Mucosa of rectum (tissue), 2 donors: ENCODE measurements around the gene FOXJ3.

Experiments used
- H3K27ac ChIP-seq, 2 donors: one replicate each; pipeline ENCODE4 v1.7.0; 2013; ENCODE audit warnings: inconsistent platforms in 2 of 2, low read depth in 2 of 2, low read length in 2 of 2
- H3K27me3 ChIP-seq, 2 donors: one replicate each; pipeline ENCODE4 v1.7.0; 2013; ENCODE audit warnings: low read length in 2 of 2; ENCODE audit not compliant: control insufficient read depth in 2 of 2, insufficient read depth in 2 of 2
- H3K36me3 ChIP-seq, 2 donors: one replicate each; pipeline ENCODE4 v1.7.0; 2013; ENCODE audit warnings: low read length in 2 of 2; ENCODE audit not compliant: control insufficient read depth in 2 of 2, insufficient read depth in 2 of 2
- H3K4me1 ChIP-seq, 2 donors: one replicate each; pipeline ENCODE4 v1.7.0; 2013; ENCODE audit warnings: low read length in 2 of 2, mild to moderate bottlenecking in 1 of 2; ENCODE audit not compliant: control insufficient read depth in 2 of 2, insufficient read depth in 2 of 2
- H3K4me3 ChIP-seq, 2 donors: one replicate each; pipeline ENCODE4 v1.7.0; 2013; ENCODE audit warnings: low read length in 2 of 2
- H3K9ac ChIP-seq, 2 donors: one replicate each; pipeline ENCODE4 v1.7.0; 2013; ENCODE audit warnings: low read length in 2 of 2, low read depth in 1 of 2, mild to moderate bottlenecking in 1 of 2
- H3K9me3 ChIP-seq, 2 donors: one replicate each; pipeline ENCODE4 v1.7.0; 2013; ENCODE audit warnings: low read length in 2 of 2; ENCODE audit not compliant: control insufficient read depth in 2 of 2
- donor health status: healthy.
- donor health status: Normal muscosa, but diverticular disease.

Gene FOXJ3

GRCh38 chr1:42335809-42336518 is 929 bp upstream of the FOXJ3 start:
- H3K4me3 ChIP-seq, result peak overlapping the region; percentile 91 to 99
- no peaks in the 10 kb centered on the region for H3K36me3 ChIP-seq
- peak overlapping the region; percentile 96 to 97 for H3K27ac ChIP-seq
- H3K9me3 ChIP-seq, result no peaks in the 10 kb centered on the region
- H3K27me3 ChIP-seq, result no peaks in the 10 kb centered on the region
- peak overlapping the region; percentile 94 to 96 for H3K9ac ChIP-seq
- H3K4me1 ChIP-seq, result peaks cover 24 to 37% of the 10 kb centered on the region in 2 donors

DNA sequence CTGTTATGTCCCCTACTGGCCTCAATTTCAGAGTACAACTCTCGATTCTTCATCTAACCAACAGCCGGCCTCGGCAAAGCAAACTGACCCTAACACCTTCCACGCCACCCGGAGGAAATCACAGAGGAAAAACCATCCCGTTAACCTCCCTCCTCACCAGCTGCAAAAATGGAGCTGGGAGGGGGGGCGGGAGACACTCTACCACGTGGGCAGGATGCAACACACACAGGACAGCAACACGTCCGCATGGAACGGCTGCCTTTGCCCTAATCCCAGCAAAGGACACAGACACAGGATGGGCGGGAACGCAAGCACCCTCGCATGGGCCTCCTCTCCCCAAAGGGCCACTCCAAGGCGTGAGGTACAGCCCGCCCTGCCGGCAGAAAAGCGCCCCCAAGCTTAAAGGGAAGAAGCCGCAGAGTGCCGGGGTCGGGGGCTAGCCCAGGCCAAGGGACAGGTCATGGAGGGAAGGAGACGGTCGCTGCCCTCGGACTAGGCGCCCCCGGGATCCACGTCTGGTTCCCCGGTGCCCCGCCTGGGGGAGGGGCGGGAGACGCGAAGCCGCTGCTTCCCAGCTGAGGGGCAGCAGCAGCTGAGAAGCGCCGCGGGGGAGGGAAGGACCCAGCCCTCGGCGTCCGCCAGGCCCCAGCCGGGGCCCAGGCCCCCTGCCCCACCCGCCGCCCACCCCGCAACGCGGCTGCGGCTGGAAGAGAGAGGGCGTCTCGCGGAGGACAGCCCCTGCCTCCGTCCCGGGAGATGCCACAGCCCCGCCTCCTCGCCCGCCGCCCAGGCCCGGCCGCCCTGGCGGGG is 590 bp downstream of the FOXJ3 start:
- Histone ChIP-seq H3K4me1 (peaks cover 18 to 24% of the 10 kb centered on the region in 2 donors), H3K9me3 (no peaks in the 10 kb centered on the region), H3K27me3 (no peaks in the 10 kb centered on the region), H3K27ac (peak overlapping the region; percentile 96 to 97), H3K9ac (peak overlapping the region; percentile 70 to 94), H3K36me3 (no peaks in the 10 kb centered on the region), H3K4me3 (peak overlapping the region; percentile 88 to 99)

DNA sequence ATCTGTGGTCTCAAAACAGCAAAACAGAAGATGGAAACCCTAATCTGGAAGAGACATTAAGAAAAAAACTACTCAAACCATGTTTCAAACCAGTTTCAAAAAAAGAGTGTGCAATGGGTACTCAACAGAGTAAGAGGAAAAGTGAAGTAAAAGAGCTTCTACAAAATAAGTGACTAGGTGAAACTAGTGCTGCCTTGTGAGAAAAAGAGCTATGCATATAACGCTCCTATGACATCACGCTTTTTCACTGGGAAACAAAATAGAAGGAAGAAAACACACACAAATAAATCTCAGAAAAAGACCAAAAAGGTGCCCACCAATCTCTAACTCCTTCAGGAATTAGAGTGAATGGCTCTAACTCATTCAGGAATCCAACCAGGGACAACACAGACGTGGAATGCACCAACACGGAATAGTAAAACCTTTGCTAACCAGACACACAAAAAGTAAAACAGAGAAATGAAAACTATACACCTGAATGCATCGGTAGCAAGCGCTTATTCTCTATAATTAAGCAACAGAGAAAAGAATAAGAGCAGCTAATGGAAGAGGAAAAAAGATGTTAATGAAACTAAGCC is 1.3 kb downstream of the FOXJ3 start:
- H3K27me3 ChIP-seq, result no peaks in the 10 kb centered on the region
- H3K4me3 ChIP-seq, result peak overlapping the region; percentile 88 to 99
- no peaks in the 10 kb centered on the region for H3K9me3 ChIP-seq
- H3K27ac ChIP-seq, result peak overlapping the region in 1 of 2 donors; percentile 97
- H3K4me1 ChIP-seq, result peaks cover 17 to 18% of the 10 kb centered on the region in 2 donors
- H3K9ac ChIP-seq, result peak overlapping the region; percentile 9 to 94
- no peaks in the 10 kb centered on the region for H3K36me3 ChIP-seq

GRCh38 chr1:42332877-42333276 is 2.2 kb downstream of the FOXJ3 start:
- Histone ChIP-seq H3K9me3 (no peaks in the 10 kb centered on the region), H3K9ac (no peak overlapping the region), H3K4me1 (peaks cover 13 to 18% of the 10 kb centered on the region in 2 donors), H3K36me3 (no peaks in the 10 kb centered on the region), H3K27me3 (no peaks in the 10 kb centered on the region), H3K27ac (no peak overlapping the region), H3K4me3 (no peak overlapping the region)

- Histone ChIP-seq H3K9me3 (no peaks in the 10 kb centered on the region), H3K4me3 (no peak overlapping the region), H3K27me3 (no peaks in the 10 kb centered on the region), H3K9ac (no peak overlapping the region), H3K36me3 (no peaks in the 10 kb centered on the region), H3K4me1 (peaks cover 9 to 13% of the 10 kb centered on the region in 2 donors), H3K27ac (no peak overlapping the region)
Measured at GRCh38 chr1:42330215-42330614, 4.8 kb downstream of the FOXJ3 start.

- Histone ChIP-seq H3K4me1 (peaks cover 9% of the 10 kb centered on the region in 2 donors), H3K9ac (no peak overlapping the region), H3K36me3 (no peaks in the 10 kb centered on the region), H3K4me3 (no peak overlapping the region), H3K9me3 (no peaks in the 10 kb centered on the region), H3K27me3 (no peaks in the 10 kb centered on the region), H3K27ac (no peak overlapping the region)
Measured at GRCh38 chr1:42328916-42329496, 6.0 kb downstream of the FOXJ3 start.

GRCh38 chr1:42328047-42328625 is 6.9 kb downstream of the FOXJ3 start:
- peaks cover under 1 to 1% of the 10 kb centered on the region in 2 donors for H3K4me1 ChIP-seq
- no peaks in the 10 kb centered on the region for H3K36me3 ChIP-seq
- no peak overlapping the region for H3K27ac ChIP-seq
- H3K9me3 ChIP-seq, result no peaks in the 10 kb centered on the region
- no peak overlapping the region for H3K9ac ChIP-seq
- H3K27me3 ChIP-seq, result no peaks in the 10 kb centered on the region
- H3K4me3 ChIP-seq, result no peak overlapping the region

GRCh38 chr1:42325014-42325402 is 10.0 kb downstream of the FOXJ3 start:
- H3K4me3 ChIP-seq, result no peak overlapping the region

GRCh38 chr1:42324398-42325013 is 10.5 kb downstream of the FOXJ3 start:
- Histone ChIP-seq H3K27ac (no peak overlapping the region), H3K4me3 (no peak overlapping the region), H3K9ac (no peak overlapping the region), H3K27me3 (no peaks in the 10 kb centered on the region), H3K36me3 (no peaks in the 10 kb centered on the region), H3K9me3 (no peaks in the 10 kb centered on the region), H3K4me1 (peaks cover 7 to 15% of the 10 kb centered on the region in 2 donors)

More at GRCh38 chr1:42325014-42325402, 10.0 kb downstream of the FOXJ3 start:
- no peak overlapping the region for H3K9ac ChIP-seq
- no peaks in the 10 kb centered on the region for H3K9me3 ChIP-seq
- H3K27me3 ChIP-seq, result no peaks in the 10 kb centered on the region
- H3K4me1 ChIP-seq, result peaks cover 2 to 12% of the 10 kb centered on the region in 2 donors
- no peaks in the 10 kb centered on the region for H3K36me3 ChIP-seq
- no peak overlapping the region for H3K27ac ChIP-seq
